HEK293 (cell line): Measurements from ENCODE around the gene CD84.

Source experiments
- CTCF ChIA-PET: fragments of 350-600 bp; formaldehyde crosslinking; extraction: SDS; loops from one replicate; lab custom pipeline; 2021; ENCODE audit warnings: antibody characterized with exemption; lab: Yijun Ruan, JAX
- POLR2A ChIA-PET: fragments of 300-600 bp; formaldehyde crosslinking; extraction: SDS; loops from one replicate; lab custom pipeline; 2020; ENCODE audit warnings: antibody characterized with exemption, inconsistent platforms; lab: Yijun Ruan, JAX
- H3K27ac ChIP-seq: fragments of 200-500 bp; sonication (Bioruptor generic); 2 replicates; pipeline ENCODE4 v1.5.1; 2014; ENCODE audit warnings: low read depth, low read length, control low read depth, inconsistent platforms; ENCODE audit errors: extremely low read depth
- H3K36me3 ChIP-seq, 2 experiments: fragments of 200-500 bp in 1 of 2; sonication (Bioruptor generic) in 1 of 2; 1 replicate in 1 of 2; 2 replicates in 1 of 2; pipeline ENCODE4 v1.5.1; 2014 to 2017; ENCODE audit warnings: inconsistent platforms in 2 of 2, low read length in 2 of 2; ENCODE audit not compliant: control insufficient read depth in 2 of 2, insufficient read depth in 1 of 2
- H3K4me1 ChIP-seq: fragments of 200-500 bp; sonication (Bioruptor generic); 2 replicates; pipeline ENCODE4 v1.5.1; 2014; ENCODE audit warnings: mild to moderate bottlenecking, low read length, inconsistent platforms; ENCODE audit not compliant: control insufficient read depth, insufficient read depth
- H3K4me3 ChIP-seq: 2 replicates; pipeline ENCODE4 v1.5.1; 2011; ENCODE audit warnings: low read depth, mild to moderate bottlenecking, control low read depth, low read length, moderate library complexity
- H3K9me3 ChIP-seq: fragments of 200-500 bp; sonication (Bioruptor generic); 2 replicates; pipeline ENCODE4 v1.5.1; 2014; ENCODE audit warnings: low read depth, low read length, inconsistent platforms; ENCODE audit not compliant: control insufficient read depth, insufficient read depth
- GLI2 ChIP-seq: fragments of 450-650 bp; formaldehyde crosslinking; IDR thresholded peaks from 2 replicates; pipeline ENCODE4; 2017; ENCODE audit warnings: missing biosample characterization, missing genetic modification characterization, low read depth, borderline replicate concordance
- GLIS2 ChIP-seq: fragments of 450-650 bp; formaldehyde crosslinking; IDR thresholded peaks from 2 replicates; pipeline ENCODE4 v1.5.1; 2016; ENCODE audit warnings: missing biosample characterization, missing genetic modification characterization
- HOXA7 ChIP-seq: sonication (generic); formaldehyde crosslinking; IDR thresholded peaks from 2 replicates; pipeline ENCODE4 v1.8.1; 2022; ENCODE audit warnings: missing genetic modification reagents, borderline replicate concordance
- YY1 ChIP-seq: fragments of 450-650 bp; formaldehyde crosslinking; IDR thresholded peaks from 2 replicates; pipeline ENCODE4 v1.5.1; 2018; ENCODE audit warnings: missing biosample characterization, missing genetic modification characterization
- ZNF112 ChIP-seq: fragments of 450-650 bp; formaldehyde crosslinking; IDR thresholded peaks from 2 replicates; pipeline ENCODE4 v1.5.0; 2017; ENCODE audit warnings: missing biosample characterization, missing genetic modification characterization
- ZNF292 ChIP-seq: fragments of 450-650 bp; formaldehyde crosslinking; IDR thresholded peaks from 2 replicates; pipeline ENCODE4 v1.5.1; 2016; ENCODE audit warnings: low read depth, missing biosample characterization, missing genetic modification characterization, borderline replicate concordance
- ZNF530 ChIP-seq: fragments of 450-650 bp; formaldehyde crosslinking; IDR thresholded peaks from 2 replicates; pipeline ENCODE4 v1.5.1; 2016; ENCODE audit warnings: low read depth, missing biosample characterization, missing genetic modification characterization
- ZNF621 ChIP-seq: fragments of 450-650 bp; formaldehyde crosslinking; IDR thresholded peaks from 2 replicates; pipeline ENCODE4 v1.5.1; 2017; ENCODE audit warnings: missing biosample characterization, missing genetic modification characterization
- ZNF624 ChIP-seq: fragments of 450-650 bp; formaldehyde crosslinking; IDR thresholded peaks from 2 replicates; pipeline ENCODE4 v1.5.1; 2017; ENCODE audit warnings: missing biosample characterization, missing genetic modification characterization
- ZNF629 ChIP-seq: fragments of 450-650 bp; formaldehyde crosslinking; IDR thresholded peaks from 2 replicates; pipeline ENCODE4 v1.5.1; 2017; ENCODE audit warnings: missing biosample characterization, missing genetic modification characterization
- ZNF660 ChIP-seq: fragments of 450-650 bp; IDR thresholded peaks from 2 replicates; pipeline ENCODE4 v1.5.1; 2018; ENCODE audit warnings: missing biosample characterization, mild to moderate bottlenecking, missing genetic modification characterization
- ZNF701 ChIP-seq: fragments of 450-650 bp; formaldehyde crosslinking; IDR thresholded peaks from 2 replicates; pipeline ENCODE4 v1.5.1; 2016; ENCODE audit warnings: missing biosample characterization, missing genetic modification characterization
- ZNF76 ChIP-seq: fragments of 450-650 bp; formaldehyde crosslinking; IDR thresholded peaks from 2 replicates; pipeline ENCODE4; 2016; ENCODE audit warnings: low read depth, missing biosample characterization, missing genetic modification characterization, borderline replicate concordance
- ZNF785 ChIP-seq: fragments of 450-650 bp; formaldehyde crosslinking; IDR thresholded peaks from 2 replicates; pipeline ENCODE4 v1.5.1; 2016; ENCODE audit warnings: missing biosample characterization, missing genetic modification characterization
- ZNF791 ChIP-seq: fragments of 450-650 bp; formaldehyde crosslinking; IDR thresholded peaks from 2 replicates; pipeline ENCODE4 v1.5.1; 2016; ENCODE audit warnings: missing biosample characterization, missing genetic modification characterization
- ZNF792 ChIP-seq: fragments of 450-650 bp; formaldehyde crosslinking; IDR thresholded peaks from 2 replicates; pipeline ENCODE4 v1.5.1; 2016; ENCODE audit warnings: missing biosample characterization, missing genetic modification characterization
- TF ChIP-seq, protein P1 (sequence below): fragments of 450-650 bp; formaldehyde crosslinking; IDR thresholded peaks from 2 replicates; pipeline ENCODE4; 2016; ENCODE audit warnings: missing biosample characterization, missing genetic modification characterization
- TF ChIP-seq, protein P2 (sequence below): fragments of 450-650 bp; formaldehyde crosslinking; IDR thresholded peaks from 2 replicates; pipeline ENCODE4 v1.5.1; 2016; ENCODE audit warnings: missing biosample characterization, missing genetic modification characterization
- TF ChIP-seq, protein P3 (sequence below): fragments of 450-650 bp; formaldehyde crosslinking; IDR thresholded peaks from 2 replicates; pipeline ENCODE4 v1.5.1; 2017; ENCODE audit warnings: missing biosample characterization, mild to moderate bottlenecking, missing genetic modification characterization, moderate library complexity
- TF ChIP-seq, protein P4 (sequence below): fragments of 450-650 bp; formaldehyde crosslinking; IDR thresholded peaks from 2 replicates; pipeline ENCODE4 v1.5.1; 2016; ENCODE audit warnings: missing biosample characterization, missing genetic modification characterization
- TF ChIP-seq, protein P5 (sequence below): fragments of 450-650 bp; formaldehyde crosslinking; IDR thresholded peaks from 2 replicates; pipeline ENCODE4 v1.5.1; 2016; ENCODE audit warnings: missing biosample characterization, missing genetic modification characterization, borderline replicate concordance
- TF ChIP-seq, protein P6 (sequence below): fragments of 450-650 bp; formaldehyde crosslinking; IDR thresholded peaks from 2 replicates; pipeline ENCODE4 v1.5.1; 2016; ENCODE audit warnings: missing biosample characterization, missing genetic modification characterization

Gene CD84

DNA sequence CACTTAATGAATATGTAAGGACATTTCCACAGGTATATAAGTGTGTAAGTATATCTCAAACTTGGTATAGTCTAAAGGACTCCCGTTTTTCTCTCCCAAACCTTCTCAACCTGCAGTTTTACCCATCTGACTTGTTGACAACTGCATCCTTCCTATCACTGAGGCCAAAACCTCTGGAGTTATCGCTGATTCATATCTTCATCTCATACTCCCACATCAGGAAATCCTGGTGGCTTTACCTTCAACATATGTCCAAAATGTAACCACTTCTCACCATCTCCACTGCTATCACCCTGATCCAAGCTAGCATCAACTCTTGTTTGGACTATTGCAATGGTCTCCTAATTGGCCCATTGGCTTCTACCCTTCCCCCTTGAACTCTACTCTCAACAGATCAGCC is 86.7 kb downstream of the CD84 start:
- Histone ChIP-seq H3K27ac (no peak overlapping the region), H3K9me3 (no peaks in the 10 kb centered on the region), H3K36me3 (no peaks in the 10 kb centered on the region), H3K4me1 (no peaks in the 10 kb centered on the region), H3K4me3 (no peak overlapping the region)
- TF ChIP-seq GLIS2 (tag by site-specific recombination): no peak
- TF ChIP-seq ZNF292 (tag by site-specific recombination): no peak
- TF ChIP-seq ZNF624 (tag by site-specific recombination): no peak
- no peak for TF ChIP-seq ZNF785 (tag by site-specific recombination)
- no peak for TF ChIP-seq ZNF621 (tag by site-specific recombination)
- TF ChIP-seq ZNF701: no peak
- TF ChIP-seq YY1: no peak
- no peak for TF ChIP-seq ZNF660 (tag by site-specific recombination)
- TF ChIP-seq GLI2: no peak
- TF ChIP-seq ZNF530 (tag by site-specific recombination): no peak
- TF ChIP-seq ZNF792 (tag by site-specific recombination): no peak
- CTCF ChIA-PET: interaction anchor here (0.6 kb wide), 1 partner anchor 230 kb away, joined by 3 read pairs; the partner anchor contains the start of gene DCAF8
- POLR2A ChIA-PET: no interaction called here

DNA sequence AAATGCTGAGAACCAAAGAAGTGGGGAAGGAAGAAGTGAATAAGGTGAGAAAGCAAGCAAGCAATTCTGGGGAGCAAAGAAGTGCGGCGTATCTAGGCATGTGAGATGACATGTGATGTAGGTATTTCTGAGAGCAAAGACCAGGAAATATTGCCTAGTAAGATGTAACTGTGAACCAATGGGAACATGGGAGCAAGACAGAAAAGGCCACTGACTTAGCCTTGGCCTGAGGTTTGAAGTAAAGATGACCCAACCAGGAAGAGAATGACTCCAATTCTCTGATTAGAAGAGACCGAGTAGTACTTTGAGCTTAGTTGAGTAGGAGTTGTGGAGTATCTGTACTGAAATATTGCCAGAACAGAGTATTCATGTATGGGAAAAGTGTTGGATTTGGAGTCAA is 87.3 kb downstream of the CD84 start:
- no peak overlapping the region for H3K27ac ChIP-seq
- H3K4me1 ChIP-seq: no peaks in the 10 kb centered on the region
- POLR2A ChIA-PET: no interaction called here
- H3K4me3 ChIP-seq: no peak overlapping the region
- H3K36me3 ChIP-seq: no peaks in the 10 kb centered on the region
- CTCF ChIA-PET: interaction anchor here (1.4 kb wide), 1 partner anchor 10 kb away, joined by 3 read pairs; no protein-coding TSS in a partner anchor
- H3K9me3 ChIP-seq: no peaks in the 10 kb centered on the region
- TF ChIP-seq, protein P1, sequence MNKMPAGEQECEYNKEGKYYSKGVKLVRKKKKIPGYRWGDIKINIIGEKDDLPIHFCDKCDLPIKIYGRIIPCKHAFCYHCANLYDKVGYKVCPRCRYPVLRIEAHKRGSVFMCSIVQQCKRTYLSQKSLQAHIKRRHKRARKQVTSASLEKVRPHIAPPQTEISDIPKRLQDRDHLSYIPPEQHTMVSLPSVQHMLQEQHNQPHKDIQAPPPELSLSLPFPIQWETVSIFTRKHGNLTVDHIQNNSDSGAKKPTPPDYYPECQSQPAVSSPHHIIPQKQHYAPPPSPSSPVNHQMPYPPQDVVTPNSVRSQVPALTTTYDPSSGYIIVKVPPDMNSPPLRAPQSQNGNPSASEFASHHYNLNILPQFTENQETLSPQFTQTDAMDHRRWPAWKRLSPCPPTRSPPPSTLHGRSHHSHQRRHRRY (tag by site-specific recombination): no peak
- TF ChIP-seq, protein P2, sequence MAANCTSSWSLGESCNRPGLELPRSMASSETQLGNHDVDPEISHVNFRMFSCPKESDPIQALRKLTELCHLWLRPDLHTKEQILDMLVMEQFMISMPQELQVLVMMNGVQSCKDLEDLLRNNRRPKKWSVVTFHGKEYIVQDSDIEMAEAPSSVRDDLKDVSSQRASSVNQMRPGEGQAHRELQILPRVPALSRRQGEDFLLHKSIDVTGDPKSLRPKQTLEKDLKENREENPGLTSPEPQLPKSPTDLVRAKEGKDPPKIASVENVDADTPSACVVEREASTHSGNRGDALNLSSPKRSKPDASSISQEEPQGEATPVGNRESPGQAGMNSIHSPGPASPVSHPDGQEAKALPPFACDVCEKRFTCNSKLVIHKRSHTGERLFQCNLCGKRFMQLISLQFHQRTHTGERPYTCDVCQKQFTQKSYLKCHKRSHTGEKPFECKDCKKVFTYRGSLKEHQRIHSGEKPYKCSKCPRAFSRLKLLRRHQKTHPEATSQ (tag by site-specific recombination): no peak
- TF ChIP-seq ZNF791: no peak
- TF ChIP-seq, protein P3, sequence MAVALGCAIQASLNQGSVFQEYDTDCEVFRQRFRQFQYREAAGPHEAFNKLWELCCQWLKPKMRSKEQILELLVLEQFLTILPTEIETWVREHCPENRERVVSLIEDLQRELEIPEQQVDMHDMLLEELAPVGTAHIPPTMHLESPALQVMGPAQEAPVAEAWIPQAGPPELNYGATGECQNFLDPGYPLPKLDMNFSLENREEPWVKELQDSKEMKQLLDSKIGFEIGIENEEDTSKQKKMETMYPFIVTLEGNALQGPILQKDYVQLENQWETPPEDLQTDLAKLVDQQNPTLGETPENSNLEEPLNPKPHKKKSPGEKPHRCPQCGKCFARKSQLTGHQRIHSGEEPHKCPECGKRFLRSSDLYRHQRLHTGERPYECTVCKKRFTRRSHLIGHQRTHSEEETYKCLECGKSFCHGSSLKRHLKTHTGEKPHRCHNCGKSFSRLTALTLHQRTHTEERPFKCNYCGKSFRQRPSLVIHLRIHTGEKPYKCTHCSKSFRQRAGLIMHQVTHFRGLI: no peak
- no peak for TF ChIP-seq ZNF112
- TF ChIP-seq, protein P4, sequence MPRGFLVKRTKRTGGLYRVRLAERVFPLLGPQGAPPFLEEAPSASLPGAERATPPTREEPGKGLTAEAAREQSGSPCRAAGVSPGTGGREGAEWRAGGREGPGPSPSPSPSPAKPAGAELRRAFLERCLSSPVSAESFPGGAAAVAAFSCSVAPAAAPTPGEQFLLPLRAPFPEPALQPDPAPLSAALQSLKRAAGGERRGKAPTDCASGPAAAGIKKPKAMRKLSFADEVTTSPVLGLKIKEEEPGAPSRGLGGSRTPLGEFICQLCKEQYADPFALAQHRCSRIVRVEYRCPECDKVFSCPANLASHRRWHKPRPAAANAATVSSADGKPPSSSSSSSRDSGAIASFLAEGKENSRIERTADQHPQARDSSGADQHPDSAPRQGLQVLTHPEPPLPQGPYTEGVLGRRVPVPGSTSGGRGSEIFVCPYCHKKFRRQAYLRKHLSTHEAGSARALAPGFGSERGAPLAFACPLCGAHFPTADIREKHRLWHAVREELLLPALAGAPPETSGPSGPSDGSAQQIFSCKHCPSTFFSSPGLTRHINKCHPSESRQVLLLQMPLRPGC (tag by site-specific recombination): no peak
- TF ChIP-seq ZNF629 (tag by site-specific recombination): no peak
- TF ChIP-seq ZNF76 (tag by site-specific recombination): no peak
- no peak for TF ChIP-seq ZNF785 (tag by site-specific recombination)
- TF ChIP-seq, protein P5, sequence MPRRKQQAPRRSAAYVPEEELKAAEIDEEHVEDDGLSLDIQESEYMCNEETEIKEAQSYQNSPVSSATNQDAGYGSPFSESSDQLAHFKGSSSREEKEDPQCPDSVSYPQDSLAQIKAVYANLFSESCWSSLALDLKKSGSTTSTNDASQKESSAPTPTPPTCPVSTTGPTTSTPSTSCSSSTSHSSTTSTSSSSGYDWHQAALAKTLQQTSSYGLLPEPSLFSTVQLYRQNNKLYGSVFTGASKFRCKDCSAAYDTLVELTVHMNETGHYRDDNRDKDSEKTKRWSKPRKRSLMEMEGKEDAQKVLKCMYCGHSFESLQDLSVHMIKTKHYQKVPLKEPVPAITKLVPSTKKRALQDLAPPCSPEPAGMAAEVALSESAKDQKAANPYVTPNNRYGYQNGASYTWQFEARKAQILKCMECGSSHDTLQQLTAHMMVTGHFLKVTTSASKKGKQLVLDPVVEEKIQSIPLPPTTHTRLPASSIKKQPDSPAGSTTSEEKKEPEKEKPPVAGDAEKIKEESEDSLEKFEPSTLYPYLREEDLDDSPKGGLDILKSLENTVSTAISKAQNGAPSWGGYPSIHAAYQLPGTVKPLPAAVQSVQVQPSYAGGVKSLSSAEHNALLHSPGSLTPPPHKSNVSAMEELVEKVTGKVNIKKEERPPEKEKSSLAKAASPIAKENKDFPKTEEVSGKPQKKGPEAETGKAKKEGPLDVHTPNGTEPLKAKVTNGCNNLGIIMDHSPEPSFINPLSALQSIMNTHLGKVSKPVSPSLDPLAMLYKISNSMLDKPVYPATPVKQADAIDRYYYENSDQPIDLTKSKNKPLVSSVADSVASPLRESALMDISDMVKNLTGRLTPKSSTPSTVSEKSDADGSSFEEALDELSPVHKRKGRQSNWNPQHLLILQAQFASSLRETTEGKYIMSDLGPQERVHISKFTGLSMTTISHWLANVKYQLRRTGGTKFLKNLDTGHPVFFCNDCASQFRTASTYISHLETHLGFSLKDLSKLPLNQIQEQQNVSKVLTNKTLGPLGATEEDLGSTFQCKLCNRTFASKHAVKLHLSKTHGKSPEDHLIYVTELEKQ (tag by site-specific recombination): no peak
- TF ChIP-seq, protein P6, sequence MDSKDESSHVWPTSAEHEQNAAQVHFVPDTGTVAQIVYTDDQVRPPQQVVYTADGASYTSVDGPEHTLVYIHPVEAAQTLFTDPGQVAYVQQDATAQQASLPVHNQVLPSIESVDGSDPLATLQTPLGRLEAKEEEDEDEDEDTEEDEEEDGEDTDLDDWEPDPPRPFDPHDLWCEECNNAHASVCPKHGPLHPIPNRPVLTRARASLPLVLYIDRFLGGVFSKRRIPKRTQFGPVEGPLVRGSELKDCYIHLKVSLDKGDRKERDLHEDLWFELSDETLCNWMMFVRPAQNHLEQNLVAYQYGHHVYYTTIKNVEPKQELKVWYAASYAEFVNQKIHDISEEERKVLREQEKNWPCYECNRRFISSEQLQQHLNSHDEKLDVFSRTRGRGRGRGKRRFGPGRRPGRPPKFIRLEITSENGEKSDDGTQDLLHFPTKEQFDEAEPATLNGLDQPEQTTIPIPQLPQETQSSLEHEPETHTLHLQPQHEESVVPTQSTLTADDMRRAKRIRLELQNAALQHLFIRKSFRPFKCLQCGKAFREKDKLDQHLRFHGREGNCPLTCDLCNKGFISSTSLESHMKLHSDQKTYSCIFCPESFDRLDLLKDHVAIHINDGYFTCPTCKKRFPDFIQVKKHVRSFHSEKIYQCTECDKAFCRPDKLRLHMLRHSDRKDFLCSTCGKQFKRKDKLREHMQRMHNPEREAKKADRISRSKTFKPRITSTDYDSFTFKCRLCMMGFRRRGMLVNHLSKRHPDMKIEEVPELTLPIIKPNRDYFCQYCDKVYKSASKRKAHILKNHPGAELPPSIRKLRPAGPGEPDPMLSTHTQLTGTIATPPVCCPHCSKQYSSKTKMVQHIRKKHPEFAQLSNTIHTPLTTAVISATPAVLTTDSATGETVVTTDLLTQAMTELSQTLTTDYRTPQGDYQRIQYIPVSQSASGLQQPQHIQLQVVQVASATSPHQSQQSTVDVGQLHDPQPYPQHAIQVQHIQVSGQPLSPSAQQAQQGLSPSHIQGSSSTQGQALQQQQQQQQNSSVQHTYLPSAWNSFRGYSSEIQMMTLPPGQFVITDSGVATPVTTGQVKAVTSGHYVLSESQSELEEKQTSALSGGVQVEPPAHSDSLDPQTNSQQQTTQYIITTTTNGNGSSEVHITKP: no peak
- no peak for TF ChIP-seq HOXA7 (CRISPR knock-in tag)
